ENCODE measurements around the gene CTLA4.
A peak's percentile ranks its signal among the peaks of the same experiment; 100 is the strongest.

CTLA4 gene

DNA sequence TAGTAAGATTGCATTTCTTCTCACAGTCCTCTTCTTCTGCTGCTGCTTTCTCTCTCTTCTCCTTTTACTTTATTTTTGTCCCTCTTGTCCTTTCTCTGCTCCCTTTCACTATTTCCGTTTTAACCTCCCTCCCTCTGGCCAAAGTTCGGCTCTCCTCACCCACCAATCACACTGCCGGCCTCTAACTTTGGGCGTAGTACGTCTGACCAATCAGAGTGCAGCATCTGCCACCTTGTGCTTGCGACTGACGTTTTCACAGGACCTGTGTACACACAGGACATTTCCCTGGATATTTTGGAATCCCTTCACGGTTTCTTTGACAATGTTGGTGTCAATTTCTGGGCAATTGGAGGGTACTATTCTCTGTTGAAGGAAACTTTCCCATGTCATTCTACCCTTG is 46.4 kb downstream of the CTLA4 start:
- in situ Hi-C loops (cut with MboI; ENCODE audit: low sequenced_read_pairs, unreplicated experiment), result no loop called here
- no peak for DNase-seq (ENCODE audit: low spot score)
- TF ChIP-seq, protein P1, sequence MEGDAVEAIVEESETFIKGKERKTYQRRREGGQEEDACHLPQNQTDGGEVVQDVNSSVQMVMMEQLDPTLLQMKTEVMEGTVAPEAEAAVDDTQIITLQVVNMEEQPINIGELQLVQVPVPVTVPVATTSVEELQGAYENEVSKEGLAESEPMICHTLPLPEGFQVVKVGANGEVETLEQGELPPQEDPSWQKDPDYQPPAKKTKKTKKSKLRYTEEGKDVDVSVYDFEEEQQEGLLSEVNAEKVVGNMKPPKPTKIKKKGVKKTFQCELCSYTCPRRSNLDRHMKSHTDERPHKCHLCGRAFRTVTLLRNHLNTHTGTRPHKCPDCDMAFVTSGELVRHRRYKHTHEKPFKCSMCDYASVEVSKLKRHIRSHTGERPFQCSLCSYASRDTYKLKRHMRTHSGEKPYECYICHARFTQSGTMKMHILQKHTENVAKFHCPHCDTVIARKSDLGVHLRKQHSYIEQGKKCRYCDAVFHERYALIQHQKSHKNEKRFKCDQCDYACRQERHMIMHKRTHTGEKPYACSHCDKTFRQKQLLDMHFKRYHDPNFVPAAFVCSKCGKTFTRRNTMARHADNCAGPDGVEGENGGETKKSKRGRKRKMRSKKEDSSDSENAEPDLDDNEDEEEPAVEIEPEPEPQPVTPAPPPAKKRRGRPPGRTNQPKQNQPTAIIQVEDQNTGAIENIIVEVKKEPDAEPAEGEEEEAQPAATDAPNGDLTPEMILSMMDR (IDR thresholded peaks at IDR 0.05; ENCODE audit: borderline replicate concordance, control extremely low read depth, extremely low read depth, insufficient read depth, missing control alignments), result no peak

GRCh38 chr2:203914546-203915182 is 47.1 kb downstream of the CTLA4 start:
- TF ChIP-seq, protein P1 (IDR thresholded peaks at IDR 0.05; ENCODE audit: borderline replicate concordance, control extremely low read depth, extremely low read depth, insufficient read depth, missing control alignments), result no peak
- in situ Hi-C loops (cut with MboI; ENCODE audit: low sequenced_read_pairs, unreplicated experiment), result no loop called here
- peak; percentile 44 for DNase-seq (ENCODE audit: low spot score)

DNA sequence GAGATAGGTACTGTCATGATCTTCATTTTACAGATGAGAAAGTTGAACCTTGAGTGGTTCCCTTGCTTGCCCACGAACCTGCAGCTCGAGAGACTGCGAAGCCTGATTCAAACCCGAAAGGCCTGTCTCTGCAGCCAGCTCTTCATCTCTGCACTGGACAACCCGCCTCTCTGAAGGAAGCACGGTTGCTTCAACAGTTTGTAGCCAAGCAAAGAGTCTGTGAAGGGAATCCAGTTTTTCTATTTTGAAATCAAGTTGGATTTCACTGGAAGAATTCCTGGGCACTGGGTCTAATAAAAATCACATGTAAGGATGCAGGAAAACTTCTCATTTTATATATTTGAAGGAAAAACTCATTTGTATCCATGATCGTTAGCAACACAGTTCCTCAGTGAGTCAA is 47.7 kb downstream of the CTLA4 start:
- in situ Hi-C loops (cut with MboI; ENCODE audit: low sequenced_read_pairs, unreplicated experiment), result no loop called here
- TF ChIP-seq, protein P1 (IDR thresholded peaks at IDR 0.05; ENCODE audit: borderline replicate concordance, control extremely low read depth, extremely low read depth, insufficient read depth, missing control alignments), result no peak

GRCh38 chr2:203916756-203917155 is 49.2 kb downstream of the CTLA4 start:
- in situ Hi-C loops (cut with MboI; ENCODE audit: low sequenced_read_pairs, unreplicated experiment), result no loop called here
- TF ChIP-seq, protein P1 (IDR thresholded peaks at IDR 0.05; ENCODE audit: borderline replicate concordance, control extremely low read depth, extremely low read depth, insufficient read depth, missing control alignments), result no peak
- DNase-seq (ENCODE audit: low spot score), result no peak

More for the DNA sequence above, 47.7 kb downstream of the CTLA4 start:
- DNase-seq (ENCODE audit: low spot score), result no peak

- DNase-seq (ENCODE audit: low spot score), result no peak
- in situ Hi-C loops (cut with MboI; ENCODE audit: low sequenced_read_pairs, unreplicated experiment), result no loop called here
- TF ChIP-seq, protein P1 (IDR thresholded peaks at IDR 0.05; ENCODE audit: borderline replicate concordance, control extremely low read depth, extremely low read depth, insufficient read depth, missing control alignments), result no peak
These were observed 50.7 kb downstream of the CTLA4 start for GRCh38 chr2:203918264-203918663.

GRCh38 chr2:203918839-203919238 is 51.3 kb downstream of the CTLA4 start:
- TF ChIP-seq, protein P1 (IDR thresholded peaks at IDR 0.05; ENCODE audit: borderline replicate concordance, control extremely low read depth, extremely low read depth, insufficient read depth, missing control alignments), result no peak
- no peak for DNase-seq (ENCODE audit: low spot score)
- in situ Hi-C loops (cut with MboI; ENCODE audit: low sequenced_read_pairs, unreplicated experiment), result no loop called here
